IPS-18a (cell line): ENCODE measurements around the gene CDH4.

Source experiments
- H3K27ac ChIP-seq: one replicate; pipeline ENCODE4 v1.5.1; 2013; ENCODE audit warnings: low read length
- H3K27me3 ChIP-seq: one replicate; pipeline ENCODE4 v1.6.1; 2013; ENCODE audit warnings: mild to moderate bottlenecking, low read length; ENCODE audit not compliant: control insufficient read depth, insufficient read depth
- H3K36me3 ChIP-seq: one replicate; pipeline ENCODE4 v1.6.1; 2013; ENCODE audit warnings: low read depth, low read length; ENCODE audit not compliant: control insufficient read depth
- H3K4me1 ChIP-seq: one replicate; pipeline ENCODE4 v1.6.1; 2013; ENCODE audit warnings: low read depth, low read length; ENCODE audit not compliant: control insufficient read depth
- H3K4me3 ChIP-seq: one replicate; pipeline ENCODE4 v1.5.1; 2013; ENCODE audit warnings: low read length
- H3K9ac ChIP-seq: one replicate; pipeline ENCODE4 v1.6.1; 2013; ENCODE audit warnings: mild to moderate bottlenecking, low read length, moderate library complexity
- H3K9me3 ChIP-seq: one replicate; pipeline ENCODE4 v1.6.1; 2013; ENCODE audit warnings: low read depth, low read length; ENCODE audit not compliant: control insufficient read depth

CDH4 gene

DNA sequence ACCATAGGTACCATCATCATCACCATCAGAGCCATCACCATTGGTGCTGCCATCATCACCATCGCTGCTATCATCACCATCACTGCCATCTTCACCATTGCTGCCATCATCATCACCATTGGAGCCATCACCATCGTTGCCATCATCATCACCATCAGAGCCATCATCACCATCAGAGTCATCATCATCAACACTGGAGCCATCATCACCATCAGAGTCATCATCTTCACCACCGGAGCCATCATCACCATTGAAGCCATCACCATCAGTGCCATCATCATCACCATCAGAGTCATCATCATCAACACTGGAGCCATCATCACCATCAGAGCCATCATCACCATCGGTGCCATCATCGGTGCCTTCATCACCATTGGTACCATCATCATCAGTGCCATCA lies 474.9 kb downstream of the CDH4 start:
- Histone ChIP-seq H3K4me1 (no peaks in the 10 kb centered on the region), H3K9me3 (no peaks in the 10 kb centered on the region), H3K27me3 (peaks cover 4% of the 10 kb centered on the region), H3K27ac (no peak overlapping the region), H3K9ac (no peak overlapping the region), H3K4me3 (no peak overlapping the region), H3K36me3 (no peaks in the 10 kb centered on the region)

GRCh38 chr20:61727761-61728160 lies 475.7 kb downstream of the CDH4 start:
- Histone ChIP-seq H3K27ac (no peak overlapping the region), H3K9ac (no peak overlapping the region), H3K9me3 (no peaks in the 10 kb centered on the region), H3K4me3 (no peak overlapping the region), H3K36me3 (no peaks in the 10 kb centered on the region), H3K27me3 (peaks cover 4% of the 10 kb centered on the region), H3K4me1 (no peaks in the 10 kb centered on the region)

- H3K4me1 ChIP-seq: no peaks in the 10 kb centered on the region
- no peak overlapping the region for H3K4me3 ChIP-seq
- H3K9me3 ChIP-seq: no peaks in the 10 kb centered on the region
- no peaks in the 10 kb centered on the region for H3K36me3 ChIP-seq
- H3K27me3 ChIP-seq: peaks cover 4% of the 10 kb centered on the region
- no peak overlapping the region for H3K27ac ChIP-seq
- H3K9ac ChIP-seq: no peak overlapping the region
Observed at GRCh38 chr20:61728326-61728725, 476.3 kb downstream of the CDH4 start.

DNA sequence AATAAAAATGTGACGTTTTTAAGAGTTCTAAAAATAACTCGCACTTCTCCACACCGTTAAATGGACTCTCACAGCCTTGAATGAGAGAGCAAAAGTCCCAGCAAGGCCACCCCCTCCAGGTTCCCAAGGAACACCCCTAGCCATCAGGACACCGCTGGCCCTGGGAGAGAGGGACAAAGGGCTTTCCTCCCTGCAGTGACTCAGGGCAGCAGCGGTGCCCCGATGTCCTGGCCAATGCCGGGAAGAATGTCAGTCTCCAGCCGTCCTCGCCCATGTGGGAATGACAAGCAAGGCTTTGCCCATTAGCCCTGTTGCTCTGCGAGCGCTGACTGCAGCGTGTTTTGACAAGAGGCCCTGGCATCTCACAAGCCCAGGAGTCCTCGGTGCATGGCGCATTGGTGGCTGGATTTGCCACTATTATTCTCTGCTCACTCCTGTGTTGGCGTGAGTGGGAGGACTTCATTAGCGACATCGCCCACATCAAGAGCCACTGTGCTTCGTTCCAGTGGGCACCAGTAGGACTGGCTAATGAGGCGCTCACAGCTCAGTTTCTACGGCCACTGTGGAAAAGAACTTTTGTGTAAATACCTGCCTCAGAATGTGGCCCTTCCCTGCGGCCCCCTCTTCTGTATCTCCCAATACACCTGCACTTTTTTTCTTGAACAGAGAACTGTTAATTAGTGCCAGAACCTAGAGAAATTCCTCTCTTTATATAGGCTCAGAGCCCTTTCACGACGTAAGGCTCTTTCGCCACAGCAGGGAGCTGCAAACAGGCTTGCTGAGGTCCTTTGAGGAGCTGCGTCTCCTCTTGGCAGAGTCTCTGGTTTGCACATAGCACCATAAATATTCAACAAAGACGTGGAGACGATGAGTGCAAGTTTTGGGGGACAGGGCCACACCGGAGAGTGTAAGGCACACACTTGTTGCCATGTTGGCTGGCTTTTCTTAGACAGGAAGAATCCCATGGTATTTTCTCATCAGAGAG lies 477.0 kb downstream of the CDH4 start:
- peaks cover 4% of the 10 kb centered on the region for H3K27me3 ChIP-seq
- no peak overlapping the region for H3K27ac ChIP-seq
- no peaks in the 10 kb centered on the region for H3K9me3 ChIP-seq
- no peak overlapping the region for H3K4me3 ChIP-seq
- no peak overlapping the region for H3K9ac ChIP-seq
- H3K36me3 ChIP-seq: no peaks in the 10 kb centered on the region
- H3K4me1 ChIP-seq: no peaks in the 10 kb centered on the region

DNA sequence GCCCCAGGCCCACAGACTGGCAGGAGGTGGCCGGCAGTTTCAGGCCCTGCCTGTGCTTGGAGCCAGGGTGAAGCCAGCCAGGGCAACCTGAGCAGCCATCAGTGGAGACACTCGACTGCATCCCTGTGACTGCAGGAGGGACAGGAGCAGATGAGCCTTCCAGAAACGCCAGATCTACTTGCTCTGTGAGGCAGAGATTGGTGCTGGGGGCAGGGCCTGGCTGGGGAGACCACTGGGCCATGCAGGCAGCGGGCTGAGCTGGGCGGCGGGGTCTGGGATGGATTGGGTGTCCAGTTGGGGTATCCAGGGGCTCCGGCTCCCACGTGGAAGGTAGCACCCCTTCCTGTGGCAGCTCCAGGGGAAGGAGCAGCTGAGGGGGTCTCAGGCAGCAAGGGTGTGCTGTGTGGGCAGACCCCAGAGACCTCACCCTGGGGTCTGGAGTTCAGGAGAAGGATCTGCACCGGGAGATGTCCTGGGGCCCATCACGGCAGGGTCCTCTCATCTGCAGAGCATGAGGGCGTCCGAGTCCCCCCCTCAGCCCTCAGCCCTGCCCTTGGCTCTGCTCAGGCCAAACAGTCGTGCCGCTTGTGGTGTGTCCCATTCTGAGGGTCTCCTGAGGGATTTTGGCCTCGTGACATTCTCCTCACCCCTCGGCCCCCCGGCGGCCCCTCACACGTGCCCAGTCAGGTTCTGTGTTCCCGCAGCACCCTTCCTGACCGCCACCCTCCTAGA lies 478.7 kb downstream of the CDH4 start:
- Histone ChIP-seq H3K9ac (no peak overlapping the region), H3K9me3 (no peaks in the 10 kb centered on the region), H3K36me3 (no peaks in the 10 kb centered on the region), H3K27me3 (peaks cover 4% of the 10 kb centered on the region), H3K27ac (no peak overlapping the region), H3K4me3 (no peak overlapping the region), H3K4me1 (no peaks in the 10 kb centered on the region)

DNA sequence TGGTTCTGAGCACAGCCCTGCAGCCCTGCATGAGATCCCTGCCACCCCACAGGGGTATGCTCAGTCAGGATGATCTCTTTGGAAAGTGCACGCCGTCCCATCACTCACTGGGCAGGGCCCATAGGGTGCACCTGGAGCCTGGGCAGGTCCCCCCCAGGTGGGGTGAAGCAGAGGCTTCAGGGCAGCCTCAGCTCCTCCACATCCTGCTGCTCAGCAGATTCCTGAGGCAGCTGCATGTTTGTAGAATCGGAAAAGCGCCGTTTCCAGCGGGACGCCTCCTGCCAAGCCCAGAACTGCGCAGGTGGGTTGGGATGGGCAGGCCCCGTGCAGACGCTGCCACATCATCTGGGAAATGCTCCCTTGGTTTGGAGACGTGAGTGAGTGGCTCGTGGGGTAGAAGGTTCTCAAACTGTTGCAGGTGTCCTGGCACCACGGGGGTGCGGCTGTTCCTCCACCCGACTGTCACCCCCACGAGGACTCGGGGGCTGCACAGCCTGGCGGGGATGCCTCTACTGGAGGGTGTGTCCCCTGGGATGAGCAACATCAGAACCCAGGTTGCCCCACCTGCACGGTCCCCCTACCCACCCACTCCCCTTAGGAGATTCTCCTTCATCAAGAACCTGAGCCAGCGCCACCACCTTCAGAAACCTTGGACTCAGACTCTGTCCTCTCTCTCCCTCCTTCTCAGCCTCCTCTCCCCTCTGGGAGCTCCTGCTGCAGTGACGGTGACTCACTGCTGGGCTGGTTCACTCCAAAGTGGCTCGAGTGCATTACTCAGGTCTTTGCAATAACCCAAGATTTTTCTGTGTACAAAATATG lies 479.5 kb downstream of the CDH4 start:
- Histone ChIP-seq H3K4me3 (no peak overlapping the region), H3K9ac (no peak overlapping the region), H3K36me3 (no peaks in the 10 kb centered on the region), H3K27ac (no peak overlapping the region), H3K4me1 (no peaks in the 10 kb centered on the region), H3K27me3 (peaks cover 4% of the 10 kb centered on the region), H3K9me3 (no peaks in the 10 kb centered on the region)

- no peak overlapping the region for H3K9ac ChIP-seq
- H3K36me3 ChIP-seq: no peaks in the 10 kb centered on the region
- H3K9me3 ChIP-seq: no peaks in the 10 kb centered on the region
- peaks cover 4% of the 10 kb centered on the region for H3K27me3 ChIP-seq
- H3K4me3 ChIP-seq: no peak overlapping the region
- H3K4me1 ChIP-seq: no peaks in the 10 kb centered on the region
- no peak overlapping the region for H3K27ac ChIP-seq
Observed at GRCh38 chr20:61732511-61733210, 480.6 kb downstream of the CDH4 start.

GRCh38 chr20:61733216-61733615 lies 481.2 kb downstream of the CDH4 start:
- Histone ChIP-seq H3K9ac (no peak overlapping the region), H3K36me3 (no peaks in the 10 kb centered on the region), H3K27me3 (peaks cover 4% of the 10 kb centered on the region), H3K4me3 (no peak overlapping the region), H3K4me1 (no peaks in the 10 kb centered on the region), H3K27ac (no peak overlapping the region), H3K9me3 (no peaks in the 10 kb centered on the region)

- Histone ChIP-seq H3K27me3 (peaks cover 4% of the 10 kb centered on the region), H3K9ac (no peak overlapping the region), H3K4me1 (no peaks in the 10 kb centered on the region), H3K9me3 (no peaks in the 10 kb centered on the region), H3K36me3 (no peaks in the 10 kb centered on the region), H3K4me3 (no peak overlapping the region), H3K27ac (no peak overlapping the region)
Observed at GRCh38 chr20:61733891-61734732, 482.1 kb downstream of the CDH4 start.

DNA sequence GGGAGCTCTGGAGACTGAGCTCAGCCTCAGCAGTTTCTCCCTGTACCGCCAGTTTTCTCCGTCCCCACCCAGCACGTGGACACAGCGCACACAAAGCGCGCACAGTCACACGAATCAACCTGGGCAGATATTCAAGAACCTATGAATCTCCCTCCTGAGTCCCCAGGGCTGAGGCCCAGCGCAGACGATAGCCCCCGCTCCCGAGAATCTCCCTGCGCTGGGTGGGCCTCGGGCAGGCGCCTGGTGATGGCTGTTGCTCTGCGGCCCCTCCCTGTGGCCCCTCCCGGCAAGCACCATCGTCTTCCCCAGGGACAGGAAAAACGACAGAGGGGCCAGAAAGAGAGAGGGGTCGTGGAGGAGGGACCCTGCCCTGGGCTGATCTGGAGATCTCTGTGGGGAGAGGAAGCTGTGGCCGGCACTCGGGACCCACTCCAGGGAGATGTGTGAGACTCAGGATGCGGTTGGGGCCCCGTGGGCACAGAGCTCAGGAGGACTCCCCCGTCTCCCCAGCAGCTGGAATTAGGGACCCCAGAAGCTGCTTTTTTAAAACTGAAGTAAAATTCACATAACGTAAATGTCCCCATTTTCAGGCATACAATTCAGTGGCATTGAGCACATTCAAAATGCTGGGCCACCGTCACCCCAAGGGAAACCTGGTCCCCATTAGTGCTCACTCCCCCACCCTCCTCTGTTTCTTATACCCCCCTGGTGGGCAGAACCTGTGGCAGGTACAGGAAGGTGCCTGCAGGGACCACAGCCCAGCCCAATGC lies 482.9 kb downstream of the CDH4 start:
- peaks cover 2% of the 10 kb centered on the region for H3K27me3 ChIP-seq
- H3K4me3 ChIP-seq: no peak overlapping the region
- H3K27ac ChIP-seq: no peak overlapping the region
- no peak overlapping the region for H3K9ac ChIP-seq
- H3K9me3 ChIP-seq: no peaks in the 10 kb centered on the region
- H3K4me1 ChIP-seq: no peaks in the 10 kb centered on the region
- H3K36me3 ChIP-seq: no peaks in the 10 kb centered on the region
